GM23248 (cell line): ENCODE data around the gene EVI5L. TPM values are rescaled to one million over a fixed set of nuclear protein-coding genes. Genes with fewer than 3 reads are reported as not detected.

ENCODE experiments used
- DNase-seq: peaks from one replicate; pipeline ENCODE4 v3.0.0-alpha.2; 2015
- H2AFZ ChIP-seq: fragments of 200-600 bp; sonication (generic); 2 replicates; pipeline ENCODE4 v1.6.1; 2016; ENCODE audit warnings: antibody characterized with exemption
- H3F3A ChIP-seq: fragments of 200-600 bp; sonication (generic); 2 replicates; pipeline ENCODE4 v1.6.1; 2016; ENCODE audit warnings: mild to moderate bottlenecking, antibody characterized with exemption, mixed run types; ENCODE audit not compliant: insufficient read depth
- H3K27ac ChIP-seq: fragments of 200-600 bp; sonication (generic); 2 replicates; pipeline ENCODE4 v1.5.1; 2016; ENCODE audit warnings: mild to moderate bottlenecking
- H3K27me3 ChIP-seq: fragments of 200-600 bp; sonication (generic); replicated peaks from 2 replicates; pipeline ENCODE4 v1.6.1; 2016; ENCODE audit warnings: mild to moderate bottlenecking; ENCODE audit not compliant: insufficient read depth
- H3K36me3 ChIP-seq: fragments of 200-600 bp; sonication (generic); 2 replicates; pipeline ENCODE4 v1.6.1; 2016; ENCODE audit warnings: low read depth, mild to moderate bottlenecking
- H3K4me1 ChIP-seq: fragments of 200-600 bp; sonication (generic); 2 replicates; pipeline ENCODE4 v1.6.1; 2016; ENCODE audit warnings: mild to moderate bottlenecking; ENCODE audit not compliant: insufficient read depth
- H3K4me2 ChIP-seq: fragments of 200-600 bp; sonication (generic); one replicate; pipeline ENCODE4 v1.6.1; 2016; ENCODE audit warnings: mild to moderate bottlenecking; ENCODE audit not compliant: unreplicated experiment
- H3K4me3 ChIP-seq: fragments of 200-600 bp; sonication (generic); 2 replicates; pipeline ENCODE4 v1.5.1; 2016; ENCODE audit warnings: mild to moderate bottlenecking
- H3K79me2 ChIP-seq: fragments of 200-600 bp; sonication (generic); 2 replicates; pipeline ENCODE4 v1.6.1; 2016; ENCODE audit warnings: mild to moderate bottlenecking; ENCODE audit not compliant: insufficient read depth
- H3K9ac ChIP-seq: fragments of 200-600 bp; sonication (generic); 2 replicates; pipeline ENCODE4 v1.6.1; 2016; ENCODE audit warnings: mild to moderate bottlenecking
- H3K9me2 ChIP-seq: fragments of 200-600 bp; sonication (generic); 2 replicates; pipeline ENCODE4 v1.6.1; 2016; ENCODE audit warnings: mixed run types, mild to moderate bottlenecking, moderate library complexity; ENCODE audit not compliant: insufficient read depth
- H3K9me3 ChIP-seq: fragments of 200-600 bp; sonication (generic); one replicate; pipeline ENCODE4 v1.6.1; 2017; ENCODE audit warnings: low read depth
- H4K20me1 ChIP-seq: fragments of 200-600 bp; sonication (generic); 2 replicates; pipeline ENCODE4 v1.6.0; 2016; ENCODE audit not compliant: insufficient read depth
- EZH2 ChIP-seq: fragments of 200-600 bp; sonication (generic); IDR thresholded peaks from 2 replicates; pipeline ENCODE4 v1.6.1; 2018; ENCODE audit warnings: antibody characterized with exemption, mild to moderate bottlenecking; ENCODE audit not compliant: insufficient read depth, poor library complexity, severe bottlenecking
- EZH2phosphoT487 ChIP-seq: fragments of 200-600 bp; sonication (generic); IDR thresholded peaks from 2 replicates; pipeline ENCODE4 v1.6.1; 2018; ENCODE audit warnings: antibody characterized with exemption, moderate library complexity, mild to moderate bottlenecking, low read depth; ENCODE audit not compliant: insufficient read depth
- WGBS, 2 experiments: methylation state at CpG; one replicate each; pipeline ENCODE4 v1.1.6; 2015 to 2017; ENCODE audit warnings: low lambda C conversion rate in 2 of 2, low coverage in 1 of 2; ENCODE audit errors: missing lambda C conversion rate in 2 of 2; 5-methylcytosine and 5-hydroxymethylcytosine counted together
- in situ Hi-C: fragments of 300-500 bp; cut with MboI; formaldehyde crosslinking; loops from 2 replicates; pipeline ENCODE4 v1.15.0; 2020
- polyA plus RNA-seq: library from polyadenylated mRNA; unstranded; fragments of >200 nt; fragmentation: Nextera tagmentation; extraction: Ambion mirVana; gene quantifications from 2 replicates; pipeline ENCODE4 v1.2.1, GENCODE V29; 2016
- total RNA-seq: library from RNA; depleted of rRNA; stranded (reverse); fragments of >200 nt; shearing (Covaris generic); gene quantifications from 2 replicates; pipeline ENCODE4 v1.2.3, GENCODE V29; 2014

The EVI5L gene
- total and polyA plus RNA-seq, 2 experiments from 2014 or later: 6.9 to 24.3 TPM

- no peak for TF ChIP-seq EZH2
- no peak for TF ChIP-seq EZH2phosphoT487
- Histone ChIP-seq H3K9me3 (no peaks in the 10 kb centered on the region), H4K20me1 (no peaks in the 10 kb centered on the region), H3K9me2 (no peaks in the 10 kb centered on the region), H3K9ac (no peak overlapping the region), H3K79me2 (no peaks in the 10 kb centered on the region), H3K4me1 (no peaks in the 10 kb centered on the region; the same call in 1 of the 2 replicates), H3K36me3 (no peaks in the 10 kb centered on the region), H3K27me3 (peaks cover 9% of the 10 kb centered on the region), H3F3A (peaks cover 14% of the 10 kb centered on the region), H3K4me2 (peak overlapping the region; percentile 13), H2AFZ (peak overlapping the region; percentile 53), H3K4me3 (peak overlapping the region; percentile 43), H3K27ac (no peak overlapping the region)
- DNase-seq: peak; percentile 72
- in situ Hi-C loops: no loop called here
- WGBS, 2 experiments: 3% methylated on average over 32 to 44 of the region's 67 CpGs
Observed at GRCh38 chr19:7868671-7869452, 38.8 kb downstream of the EVI5L start.

- Histone ChIP-seq H4K20me1 (no peaks in the 10 kb centered on the region), H3K9ac (no peak overlapping the region), H3F3A (peaks cover 14% of the 10 kb centered on the region), H2AFZ (peak overlapping the region; percentile 53; the same call in 1 of the 2 replicates), H3K4me2 (peak overlapping the region; percentile 23), H3K4me3 (peak overlapping the region; percentile 43), H3K4me1 (no peaks in the 10 kb centered on the region; the same call in 1 of the 2 replicates), H3K9me3 (no peaks in the 10 kb centered on the region), H3K27me3 (peaks cover 11% of the 10 kb centered on the region), H3K36me3 (no peaks in the 10 kb centered on the region), H3K9me2 (no peaks in the 10 kb centered on the region), H3K27ac (no peak overlapping the region), H3K79me2 (no peaks in the 10 kb centered on the region)
- WGBS, 2 experiments: 3 to 4% methylated on average over 15 to 32 of the region's 47 CpGs
- TF ChIP-seq EZH2 (no peak), EZH2phosphoT487 (no peak)
- peak; percentile 67 for DNase-seq
- in situ Hi-C loops: no loop called here
Observed at GRCh38 chr19:7869453-7869909, 39.5 kb downstream of the EVI5L start.

- DNase-seq: peak; percentile 37
Observed at GRCh38 chr19:7869910-7870511, 40.0 kb downstream of the EVI5L start.

DNA sequence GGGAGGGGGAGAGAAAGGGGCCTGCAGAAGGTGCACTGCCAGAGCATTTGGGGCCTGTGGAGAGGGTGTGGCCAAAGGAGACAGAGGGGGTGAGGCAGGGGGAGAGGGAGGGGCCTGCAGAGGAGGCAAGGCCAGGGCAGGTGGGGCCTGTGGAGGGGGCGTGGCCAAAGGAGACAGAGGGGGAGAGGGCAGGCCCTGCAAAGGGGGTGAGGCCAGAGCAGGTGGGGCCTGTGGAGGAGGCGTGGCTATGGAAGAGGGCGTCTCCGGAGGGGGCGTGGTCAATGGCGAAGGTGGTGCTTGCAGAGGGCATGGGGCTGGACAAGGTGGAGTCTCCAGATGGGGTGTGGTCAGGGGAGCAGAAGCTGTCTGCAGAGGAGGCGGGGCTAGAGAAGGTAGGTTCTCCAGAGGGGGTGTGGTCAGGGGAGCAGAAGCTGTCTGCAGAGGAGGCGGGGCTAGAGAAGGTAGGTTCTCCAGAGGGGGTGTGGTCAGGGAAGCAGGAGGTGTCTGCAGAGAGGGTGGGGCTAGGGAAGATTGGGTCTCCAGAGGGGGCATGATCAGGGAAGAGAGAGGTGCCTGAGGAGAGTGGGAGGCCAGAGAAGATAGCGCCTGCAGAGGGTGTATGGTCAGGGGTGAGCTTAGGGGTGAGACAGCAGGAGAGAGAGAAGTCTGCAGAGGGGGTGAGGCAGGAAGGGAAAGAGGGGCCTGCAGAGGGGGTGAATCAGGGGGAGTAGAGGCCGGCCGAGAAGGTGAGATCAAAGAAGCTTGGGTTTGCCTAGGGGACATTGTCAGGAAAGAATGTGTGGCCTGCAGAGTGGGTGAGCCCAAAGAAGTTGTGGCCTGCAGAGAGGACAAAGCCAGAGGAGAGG, 40.8 kb downstream of the EVI5L start:
- in situ Hi-C loops: no loop called here
- H3K9me2 ChIP-seq: no peaks in the 10 kb centered on the region
- H3F3A ChIP-seq: peaks cover 14% of the 10 kb centered on the region
- no peak overlapping the region for H3K4me3 ChIP-seq
- H3K4me1 ChIP-seq: no peaks in the 10 kb centered on the region; the same call in 1 of the 2 replicates
- TF ChIP-seq EZH2phosphoT487 (no peak), EZH2 (no peak)
- H4K20me1 ChIP-seq: no peaks in the 10 kb centered on the region
- no peak overlapping the region for H3K4me2 ChIP-seq
- H3K9ac ChIP-seq: no peak overlapping the region
- no peak overlapping the region for H3K27ac ChIP-seq
- peaks cover 22% of the 10 kb centered on the region for H3K27me3 ChIP-seq
- 71 to 97% methylated on average over 6 to 11 of the region's 11 CpGs for WGBS, 2 experiments
- no peak overlapping the region for H2AFZ ChIP-seq
- no peaks in the 10 kb centered on the region for H3K9me3 ChIP-seq
- DNase-seq: peak; percentile 55
- no peaks in the 10 kb centered on the region for H3K36me3 ChIP-seq
- H3K79me2 ChIP-seq: no peaks in the 10 kb centered on the region

More at GRCh38 chr19:7869910-7870511, 40.0 kb downstream of the EVI5L start:
- in situ Hi-C loops: no loop called here
- H3K36me3 ChIP-seq: no peaks in the 10 kb centered on the region
- no peaks in the 10 kb centered on the region; the same call in 1 of the 2 replicates for H3K4me1 ChIP-seq
- no peaks in the 10 kb centered on the region for H3K9me3 ChIP-seq
- H2AFZ ChIP-seq: peak overlapping the region; percentile 53; the same call in 1 of the 2 replicates
- TF ChIP-seq EZH2 (no peak), EZH2phosphoT487 (no peak)
- peak overlapping the region; percentile 23 for H3K4me2 ChIP-seq
- no peaks in the 10 kb centered on the region for H3K79me2 ChIP-seq
- H3K27me3 ChIP-seq: peaks cover 16% of the 10 kb centered on the region
- H3K9ac ChIP-seq: no peak overlapping the region
- H3K9me2 ChIP-seq: no peaks in the 10 kb centered on the region
- WGBS, 2 experiments: 20% methylated on average over 30 of the region's 30 CpGs; no CpG with 5 or more reads in 1 of the 2 experiments
- peaks cover 14% of the 10 kb centered on the region for H3F3A ChIP-seq
- H3K27ac ChIP-seq: no peak overlapping the region
- H4K20me1 ChIP-seq: no peaks in the 10 kb centered on the region
- H3K4me3 ChIP-seq: peak overlapping the region; percentile 43
